Muscle of leg (tissue), 11 donors: ENCODE measurements around the gene PCDHGA8. TPM values are rescaled to one million over a fixed set of nuclear protein-coding genes. Genes with fewer than 3 reads are reported as not detected.
"Not testable (repeated sequence)": the region's sequence is repeated elsewhere in the genome, so short reads cannot be mapped to it uniquely, and the experiment has no call there.

Experiments used
- DNase-seq: peaks from one replicate; pipeline ENCODE4 v3.0.0; 2013
- H3K27ac ChIP-seq: one replicate; pipeline ENCODE4 v1.5.1; 2013; ENCODE audit warnings: mild to moderate bottlenecking, low read length, control low read depth
- H3K27me3 ChIP-seq: one replicate; pipeline ENCODE4 v1.6.1; 2013; ENCODE audit warnings: low read length; ENCODE audit not compliant: control insufficient read depth, insufficient read depth
- H3K36me3 ChIP-seq: one replicate; pipeline ENCODE4 v1.6.1; 2013; ENCODE audit warnings: low read length; ENCODE audit not compliant: control insufficient read depth, insufficient read depth
- H3K4me1 ChIP-seq: one replicate; pipeline ENCODE4 v1.6.1; 2013; ENCODE audit warnings: low read length; ENCODE audit not compliant: control insufficient read depth, insufficient read depth
- H3K4me3 ChIP-seq: one replicate; pipeline ENCODE4 v1.5.1; 2013; ENCODE audit warnings: low read length, control low read depth
- H3K9me3 ChIP-seq: replicated peaks from 2 replicates; pipeline ENCODE4 v1.6.1; 2013; ENCODE audit warnings: low read depth, low read length; ENCODE audit not compliant: control insufficient read depth
- WGBS: methylation state at CpG from one replicate; pipeline ENCODE4 v1.1.5; 2013; ENCODE audit warnings: missing lambda C conversion rate; ENCODE audit not compliant: insufficient coverage; 5-methylcytosine and 5-hydroxymethylcytosine counted together
- polyA plus RNA-seq, 8 donors: library from polyadenylated mRNA; unstranded; fragments of 120-200 nt; gene quantifications; one replicate each; pipeline versions ENCODE4 v1.2.1 to v1.2.3, GENCODE V29; 2013; ENCODE audit warnings: inconsistent platforms in 1 of 8, low replicate concordance in 1 of 8; ENCODE audit not compliant: insufficient read length in 8 of 8, insufficient read depth in 1 of 8
- total RNA-seq: library from RNA; stranded (reverse); fragments of 120-200 nt; gene quantifications from one replicate; pipeline ENCODE4 v1.2.4, GENCODE V29; 2013

The PCDHGA8 gene
- total and polyA plus RNA-seq, 9 donors: 0.31 to 1.6 (median 0.64) TPM

DNA sequence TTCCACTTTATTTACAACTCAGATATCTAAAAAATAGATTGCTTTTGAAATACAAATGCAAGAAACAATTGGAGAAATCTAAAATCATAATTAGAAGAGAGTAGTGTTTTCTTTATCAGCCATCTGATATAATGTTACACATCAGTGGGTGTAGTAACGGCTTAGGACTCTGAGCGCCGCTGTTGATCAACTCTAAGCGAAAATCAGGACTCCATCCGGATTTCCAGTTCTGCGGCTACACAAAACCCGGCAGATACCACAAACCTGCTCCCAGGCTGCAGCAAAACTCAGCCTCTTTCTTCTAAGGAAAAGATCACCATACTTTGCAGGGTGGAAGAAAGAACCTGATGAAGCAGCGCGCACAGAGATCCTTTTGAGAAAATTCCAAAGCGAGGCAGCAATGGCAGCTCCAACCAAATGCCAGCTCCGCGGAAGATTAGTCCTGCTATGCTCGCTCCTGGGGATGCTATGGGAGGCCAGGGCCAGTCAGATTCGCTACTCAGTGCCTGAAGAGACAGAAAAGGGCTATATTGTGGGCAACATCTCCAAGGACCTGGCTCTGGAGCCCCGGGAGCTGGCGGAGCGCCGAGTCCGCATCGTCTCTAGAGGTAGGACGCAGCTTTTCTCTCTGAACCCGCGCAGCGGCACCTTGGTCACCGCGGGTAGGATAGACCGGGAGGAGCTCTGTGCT, 10.3 kb downstream of the PCDHGA8 start, which contains the start of gene PCDHGA9:
TSS of gene PCDHGA9 (plus strand) at position 226 of the 691 bp plus-strand sequence. CDS start at position 401, 175 bp downstream.
- Histone ChIP-seq H3K4me3 (peak within 1 kb of the TSS; percentile 31), H3K36me3 (no peaks in the 10 kb centered on the region), H3K4me1 (no peaks in the 10 kb centered on the region), H3K27ac (no peak within 1 kb of the TSS), H3K27me3 (peaks cover 21% of the 10 kb centered on the region), H3K9me3 (peaks cover 85% of the 10 kb centered on the region)
- DNase-seq: peak; percentile 28
- WGBS: 12% methylated on average over 21 of the region's 27 CpGs

GRCh38 chr5:141403387-141403786, 11.0 kb downstream of the PCDHGA8 start:
- Histone ChIP-seq H3K27me3 (peaks cover 24% of the 10 kb centered on the region), H3K36me3 (no peaks in the 10 kb centered on the region)

GRCh38 chr5:141407790-141408505, 15.5 kb downstream of the PCDHGA8 start, which contains the start of gene PCDHGB6:
TSS of gene PCDHGB6 (plus strand) at chr5:141408021. CDS start at chr5:141408203, 182 bp downstream.
- Histone ChIP-seq H3K9me3 (peaks cover 86% of the 10 kb centered on the region), H3K27me3 (peaks cover 21% of the 10 kb centered on the region), H3K4me3 (peak within 1 kb of the TSS; percentile 27)
- 10% methylated on average over 19 of the region's 51 CpGs for WGBS
- not testable (repeated sequence) for H3K27ac ChIP-seq, H3K4me1 ChIP-seq, H3K36me3 ChIP-seq
- peak; percentile 45 for DNase-seq

More at GRCh38 chr5:141403387-141403786, 11.0 kb downstream of the PCDHGA8 start:
- WGBS: 26% methylated on average over 20 of the region's 22 CpGs
- Histone ChIP-seq H3K27ac (no peak overlapping the region), H3K4me3 (no peak overlapping the region), H3K4me1 (no peaks in the 10 kb centered on the region), H3K9me3 (peaks cover 89% of the 10 kb centered on the region)
- DNase-seq: no peak

DNA sequence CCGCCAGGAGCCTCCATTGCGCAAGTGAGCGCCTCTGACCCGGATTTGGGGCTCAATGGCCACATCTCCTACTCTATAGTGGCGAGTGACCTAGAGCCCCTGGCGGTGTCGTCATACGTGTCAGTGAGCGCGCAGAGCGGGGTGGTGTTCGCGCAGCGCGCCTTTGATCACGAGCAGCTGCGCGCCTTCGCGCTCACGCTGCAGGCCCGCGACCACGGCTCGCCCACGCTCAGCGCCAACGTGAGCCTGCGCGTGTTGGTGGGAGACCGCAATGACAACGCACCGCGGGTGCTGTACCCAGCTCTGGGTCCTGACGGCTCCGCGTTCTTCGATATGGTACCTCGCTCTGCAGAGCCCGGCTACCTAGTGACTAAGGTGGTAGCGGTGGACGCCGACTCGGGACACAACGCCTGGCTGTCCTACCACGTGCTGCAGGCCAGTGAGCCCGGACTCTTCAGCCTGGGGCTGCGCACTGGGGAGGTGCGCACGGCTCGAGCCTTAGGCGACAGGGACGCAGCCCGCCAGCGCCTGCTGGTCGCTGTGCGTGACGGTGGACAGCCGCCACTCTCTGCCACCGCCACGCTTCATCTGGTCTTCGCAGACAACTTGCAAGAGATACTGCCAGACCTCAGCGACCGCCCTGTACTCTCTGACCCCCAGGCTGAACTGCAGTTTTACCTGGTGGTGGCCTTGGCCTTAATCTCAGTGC, 17.3 kb downstream of the PCDHGA8 start:
- Histone ChIP-seq H3K36me3 (no peaks in the 10 kb centered on the region), H3K9me3 (peaks cover 87% of the 10 kb centered on the region), H3K27ac (no peak overlapping the region), H3K4me1 (no peaks in the 10 kb centered on the region), H3K4me3 (no peak overlapping the region), H3K27me3 (peaks cover 27% of the 10 kb centered on the region)
- no peak for DNase-seq
- 16% methylated on average over 64 of the region's 64 CpGs for WGBS

DNA sequence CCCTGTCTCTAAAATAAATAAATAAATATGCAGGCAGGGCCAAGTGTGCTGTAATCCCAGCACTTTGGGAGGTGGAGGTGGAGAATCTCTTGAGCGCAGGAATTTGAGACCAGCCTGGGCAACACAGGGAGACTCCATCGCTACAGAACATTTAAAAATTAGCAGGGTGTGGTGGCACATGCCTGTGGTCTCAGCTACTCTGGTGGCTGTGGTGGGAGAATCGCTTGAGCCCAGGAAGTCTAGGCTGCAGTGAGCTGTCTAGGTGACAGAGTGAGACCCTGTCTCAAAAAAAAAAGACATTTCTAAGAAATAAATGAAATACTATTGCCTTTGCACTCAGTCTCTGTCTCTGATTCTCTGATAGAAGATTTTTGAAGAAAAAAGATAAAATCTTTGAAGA, 19.1 kb downstream of the PCDHGA8 start:
- WGBS: 46% methylated on average over 3 of the region's 3 CpGs
- Histone ChIP-seq H3K4me1 (no peaks in the 10 kb centered on the region), H3K4me3 (no peak overlapping the region)

DNA sequence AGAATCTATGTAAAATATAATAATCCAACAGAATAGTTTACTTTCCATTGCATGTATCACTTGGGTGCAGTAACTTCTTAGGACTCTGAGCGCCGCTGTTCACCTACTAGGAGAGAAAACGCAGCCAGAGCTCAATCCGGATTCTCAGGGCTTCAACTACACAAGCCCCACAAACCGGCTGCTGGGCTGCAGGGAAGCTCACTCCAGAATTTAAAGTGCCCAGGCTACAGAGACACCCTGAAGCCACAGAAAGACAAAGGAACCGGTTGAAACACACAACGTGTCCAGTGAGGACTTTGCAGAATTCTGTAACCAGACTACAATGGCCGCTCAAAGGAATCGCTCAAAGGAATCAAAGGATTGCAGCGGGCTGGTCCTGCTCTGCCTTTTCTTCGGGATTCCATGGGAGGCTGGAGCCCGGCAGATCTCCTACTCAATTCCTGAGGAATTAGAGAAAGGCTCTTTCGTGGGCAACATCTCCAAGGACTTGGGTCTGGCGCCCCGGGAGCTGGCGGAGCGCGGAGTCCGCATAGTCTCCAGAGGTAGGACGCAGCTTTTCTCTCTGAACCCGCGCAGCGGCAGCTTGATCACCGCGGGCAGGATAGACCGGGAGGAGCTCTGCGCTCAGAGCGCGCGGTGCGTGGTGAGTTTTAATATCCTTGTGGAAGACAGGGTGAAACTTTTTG, 20.6 kb downstream of the PCDHGA8 start, which contains the start of gene PCDHGA10:
TSS of gene PCDHGA10 (plus strand) at position 134 of the 686 bp plus-strand sequence. CDS start at position 323, 189 bp downstream.
- Histone ChIP-seq H3K27me3 (peaks cover 21% of the 10 kb centered on the region), H3K4me1 (peaks cover 2% of the 10 kb centered on the region), H3K36me3 (no peaks in the 10 kb centered on the region), H3K9me3 (peaks cover 76% of the 10 kb centered on the region), H3K27ac (no peak within 1 kb of the TSS), H3K4me3 (peak within 1 kb of the TSS; percentile 19)
- peak; percentile 38 for DNase-seq
- 12% methylated on average over 23 of the region's 31 CpGs for WGBS

More for the DNA sequence above, 19.1 kb downstream of the PCDHGA8 start:
- DNase-seq: no peak
- Histone ChIP-seq H3K9me3 (peaks cover 82% of the 10 kb centered on the region), H3K27ac (no peak overlapping the region), H3K27me3 (peaks cover 24% of the 10 kb centered on the region), H3K36me3 (no peaks in the 10 kb centered on the region)

- Histone ChIP-seq H3K4me3 (peak overlapping the region; percentile 19), H3K4me1 (peaks cover 2% of the 10 kb centered on the region), H3K27ac (no peak overlapping the region), H3K27me3 (peaks cover 18% of the 10 kb centered on the region), H3K36me3 (no peaks in the 10 kb centered on the region), H3K9me3 (peaks cover 76% of the 10 kb centered on the region)
- WGBS: 13% methylated on average over 20 of the region's 25 CpGs
- DNase-seq: no peak
Measured at GRCh38 chr5:141413540-141414069, 21.2 kb downstream of the PCDHGA8 start.

DNA sequence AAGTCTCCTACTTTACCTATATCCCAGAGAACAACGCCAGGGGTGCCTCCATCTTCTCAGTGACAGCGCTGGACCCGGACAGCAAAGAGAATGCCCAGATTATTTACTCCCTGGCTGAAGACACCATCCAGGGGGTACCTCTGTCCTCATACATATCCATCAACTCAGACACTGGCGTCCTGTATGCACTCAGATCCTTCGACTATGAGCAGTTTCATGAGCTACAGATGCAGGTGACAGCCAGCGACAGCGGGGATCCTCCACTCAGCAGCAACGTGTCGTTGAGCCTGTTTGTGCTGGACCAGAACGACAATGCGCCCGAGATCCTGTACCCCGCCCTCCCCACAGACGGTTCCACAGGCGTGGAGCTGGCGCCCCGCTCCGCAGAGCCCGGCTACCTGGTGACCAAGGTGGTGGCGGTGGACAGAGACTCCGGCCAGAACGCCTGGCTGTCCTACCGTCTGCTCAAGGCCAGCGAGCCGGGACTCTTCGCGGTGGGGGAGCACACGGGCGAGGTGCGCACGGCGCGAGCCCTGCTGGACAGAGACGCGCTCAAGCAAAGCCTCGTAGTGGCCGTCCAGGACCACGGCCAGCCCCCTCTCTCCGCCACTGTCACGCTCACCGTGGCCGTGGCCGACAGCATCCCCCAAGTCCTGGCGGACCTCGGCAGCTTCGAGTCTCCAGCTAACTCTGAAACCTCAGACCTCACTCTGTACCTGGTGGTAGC, 22.3 kb downstream of the PCDHGA8 start:
- DNase-seq, H3K4me3 ChIP-seq, H3K4me1 ChIP-seq, H3K36me3 ChIP-seq, H3K27ac ChIP-seq: not testable (repeated sequence)
- Histone ChIP-seq H3K27me3 (peaks cover 22% of the 10 kb centered on the region), H3K9me3 (peaks cover 76% of the 10 kb centered on the region)
- 19% methylated on average over 33 of the region's 46 CpGs for WGBS

DNA sequence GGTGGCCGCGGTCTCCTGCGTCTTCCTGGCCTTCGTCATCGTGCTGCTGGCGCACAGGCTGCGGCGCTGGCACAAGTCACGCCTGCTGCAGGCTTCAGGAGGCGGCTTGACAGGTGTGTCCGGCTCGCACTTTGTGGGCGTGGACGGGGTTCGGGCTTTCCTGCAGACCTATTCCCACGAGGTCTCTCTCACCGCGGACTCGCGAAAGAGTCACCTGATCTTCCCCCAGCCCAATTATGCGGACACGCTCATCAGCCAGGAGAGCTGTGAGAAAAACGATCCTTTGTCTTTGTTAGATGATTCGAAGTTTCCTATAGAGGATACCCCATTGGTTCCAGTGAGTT, 22.8 kb downstream of the PCDHGA8 start:
- WGBS: 23% methylated on average over 11 of the region's 24 CpGs
- Histone ChIP-seq H3K27me3 (peaks cover 19% of the 10 kb centered on the region), H3K9me3 (peaks cover 74% of the 10 kb centered on the region)
- H3K36me3 ChIP-seq, H3K4me1 ChIP-seq, H3K4me3 ChIP-seq, DNase-seq, H3K27ac ChIP-seq: not testable (repeated sequence)
